NCI-H82 treated with DMSO at 0.1 percent for 48 hours (cell line): ENCODE data around the gene SNCAIP.

ENCODE experiments used
- DNase-seq: peaks from one replicate; lab custom pipeline; 2025; ENCODE audit not compliant: unreplicated experiment; lab: John Stamatoyannopoulos, UW

SNCAIP gene

DNA sequence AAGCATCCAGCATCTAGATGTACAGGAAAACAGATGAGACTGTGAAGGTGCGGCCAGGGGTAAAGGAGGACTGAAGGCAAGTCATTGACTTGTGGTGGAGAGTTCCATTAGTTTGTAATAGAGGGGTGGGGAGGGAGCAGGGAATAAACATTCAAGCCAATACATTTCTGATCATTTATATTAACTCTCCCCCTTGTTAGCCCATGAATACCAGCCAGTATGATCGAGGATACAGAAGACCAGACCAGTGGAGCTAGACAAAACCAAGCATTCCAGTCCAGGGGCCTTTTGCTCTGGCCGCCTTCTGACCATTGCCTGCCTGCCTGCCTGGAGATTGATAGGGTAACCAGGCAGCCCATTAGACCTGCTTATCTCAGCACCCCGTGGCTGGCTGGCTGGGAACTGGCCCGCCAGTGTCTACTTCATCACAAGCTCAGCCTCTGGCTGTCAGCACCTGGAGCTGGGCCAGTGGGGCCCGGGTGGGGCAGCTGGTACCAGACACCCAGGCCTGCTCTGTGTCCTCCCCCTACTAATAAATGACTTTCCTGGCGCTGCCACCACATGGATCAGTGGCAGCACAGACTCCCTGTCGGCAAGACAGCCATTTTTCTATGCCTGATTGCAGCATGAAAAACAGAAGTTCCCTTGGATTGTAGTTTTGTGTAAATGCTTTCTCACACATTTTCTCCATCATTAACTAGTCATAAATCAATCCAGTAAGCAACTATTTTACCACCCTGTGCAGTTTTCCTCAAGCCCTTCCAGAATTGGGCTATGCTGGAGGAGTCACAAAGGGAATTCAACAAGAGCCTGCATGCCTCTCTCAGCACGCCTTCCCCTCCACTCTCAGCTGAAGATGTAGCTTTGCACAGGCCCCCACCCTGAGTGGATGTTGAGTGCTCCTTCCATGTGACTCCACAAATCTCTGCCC lies 181.3 kb downstream of the SNCAIP start:
- no peak for DNase-seq

DNA sequence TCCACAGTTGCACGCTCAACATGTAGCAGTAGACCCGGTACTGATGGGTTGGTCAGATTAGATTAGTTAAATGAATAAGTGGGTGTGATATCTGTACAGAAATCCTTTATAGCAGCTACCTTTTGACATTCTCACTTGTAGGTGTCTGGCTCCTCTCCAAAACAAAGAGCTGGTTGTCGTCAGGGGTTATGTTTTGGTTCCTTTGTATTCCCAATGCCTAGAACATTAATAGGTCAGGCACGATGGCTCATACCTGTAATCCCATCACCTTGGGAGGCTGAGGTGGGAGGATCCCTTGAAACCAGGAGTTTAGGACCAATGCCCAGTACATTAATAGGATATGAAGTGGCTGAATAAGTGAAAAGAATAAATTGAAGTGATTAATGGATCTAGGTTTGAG lies 182.1 kb downstream of the SNCAIP start:
- no peak for DNase-seq

DNA sequence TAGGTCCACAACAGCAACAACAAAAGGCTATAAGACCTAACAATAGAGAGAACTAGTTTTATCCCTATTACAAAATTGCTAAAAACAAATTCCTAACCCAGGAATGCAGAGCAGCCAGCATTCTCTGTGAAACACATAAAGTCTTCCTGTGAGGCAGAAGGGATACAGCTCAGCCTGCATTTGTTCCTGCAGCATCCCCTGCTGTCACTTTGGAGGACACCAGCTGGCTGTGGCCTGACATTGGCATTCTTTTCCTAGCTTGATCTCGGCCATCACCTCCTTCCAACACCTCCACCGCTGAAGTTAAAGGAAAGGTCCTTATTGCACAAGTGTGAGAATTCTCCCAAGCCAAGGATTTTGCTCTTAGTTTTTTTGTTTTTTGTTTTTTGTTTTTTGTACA lies 186.1 kb downstream of the SNCAIP start:
- DNase-seq, result no peak

DNA sequence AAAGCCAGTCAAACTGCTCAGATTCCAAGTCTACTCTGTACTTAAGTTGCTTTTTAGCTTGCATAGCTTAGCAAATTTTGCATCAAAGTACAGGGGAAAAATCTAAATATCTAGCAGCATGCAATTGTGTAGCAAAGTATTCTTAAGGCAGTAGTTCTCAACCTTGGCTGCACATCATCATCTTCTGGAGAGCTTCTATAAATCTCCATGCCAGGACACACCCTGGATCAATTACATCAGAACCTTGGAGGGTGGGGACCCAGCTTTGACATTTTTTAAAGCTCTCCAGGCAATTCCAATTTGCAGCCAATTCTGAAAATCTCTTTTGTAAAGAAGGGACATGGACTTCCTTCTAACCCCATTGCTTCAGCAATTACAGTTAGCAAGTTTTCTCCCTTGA lies 187.5 kb downstream of the SNCAIP start:
- DNase-seq, result no peak

DNA sequence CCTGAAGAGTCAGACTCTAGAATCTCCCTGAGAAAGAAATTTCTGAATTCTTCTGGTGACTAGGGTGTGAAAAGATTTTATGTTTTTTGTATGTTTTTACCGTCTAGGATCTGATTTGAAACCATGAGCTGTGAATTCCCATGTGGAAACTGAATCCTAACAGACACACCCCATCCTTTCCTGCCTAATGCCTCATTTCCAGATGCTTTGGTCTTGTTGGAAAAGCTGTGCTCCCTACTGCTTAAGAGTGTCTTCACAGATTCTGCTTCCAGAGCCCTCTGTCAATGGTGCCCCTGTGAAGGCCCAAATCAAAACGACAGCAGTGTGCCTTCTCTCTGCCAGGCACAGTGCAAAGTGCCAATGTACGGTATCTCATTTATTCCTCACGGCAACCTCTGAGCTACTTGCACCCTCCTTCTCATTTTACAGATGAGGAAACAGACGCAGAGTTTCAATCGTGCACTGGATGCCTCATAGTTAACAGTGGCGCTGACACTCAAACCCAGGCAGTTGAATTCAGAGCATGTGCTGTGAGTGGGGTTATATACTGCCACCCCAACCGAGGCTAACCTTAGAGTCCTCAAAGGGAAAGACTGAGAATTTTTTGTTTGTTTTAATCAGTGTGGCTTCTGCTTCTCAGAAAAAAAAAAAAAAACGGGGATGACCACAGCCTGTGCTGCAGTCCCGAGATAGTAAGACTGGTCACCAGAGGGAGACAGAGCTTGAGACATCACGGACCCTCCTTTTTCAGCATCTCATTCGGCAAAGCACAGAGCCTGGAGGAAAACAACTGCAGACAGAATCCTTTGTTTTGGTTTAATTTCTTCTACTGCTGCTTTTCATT lies 188.4 kb downstream of the SNCAIP start:
- DNase-seq, result peak; percentile 10

DNA sequence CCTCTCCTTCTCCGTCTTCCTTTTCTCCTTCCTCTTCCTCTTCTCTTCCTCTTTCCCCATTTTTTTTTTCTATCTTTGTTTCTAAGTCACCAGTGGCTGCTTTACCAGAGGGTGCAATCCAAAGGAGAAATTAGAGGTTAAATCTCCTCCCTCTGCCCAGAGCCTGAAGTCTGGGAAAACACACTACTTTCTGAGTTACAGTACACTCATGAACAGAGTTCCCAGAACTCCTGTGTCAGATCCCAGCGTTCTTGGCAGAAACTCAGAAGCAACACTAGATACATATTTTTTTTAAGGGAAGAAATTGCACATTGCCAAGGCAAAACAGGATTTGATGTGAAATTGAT lies 189.0 kb downstream of the SNCAIP start:
- DNase-seq, result no peak

DNA sequence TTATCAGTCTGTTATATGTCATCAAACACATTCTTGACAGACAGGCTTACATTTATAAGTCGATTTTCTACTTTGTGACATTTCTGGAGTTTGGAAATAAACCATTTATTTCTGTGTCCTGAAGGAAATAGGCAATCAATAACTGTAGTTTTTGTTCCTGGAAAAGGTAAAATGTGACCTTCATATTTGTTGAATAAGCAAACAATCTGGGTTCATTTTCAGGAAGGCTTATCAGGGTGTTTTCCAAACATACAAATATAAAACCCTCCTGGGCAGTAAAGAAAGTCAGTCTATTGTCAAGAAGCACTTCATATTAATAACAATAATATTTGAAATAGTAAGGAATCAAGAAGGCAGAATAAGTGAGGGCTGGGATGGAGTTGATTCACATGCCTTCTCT lies 195.0 kb downstream of the SNCAIP start:
- DNase-seq, result no peak

DNA sequence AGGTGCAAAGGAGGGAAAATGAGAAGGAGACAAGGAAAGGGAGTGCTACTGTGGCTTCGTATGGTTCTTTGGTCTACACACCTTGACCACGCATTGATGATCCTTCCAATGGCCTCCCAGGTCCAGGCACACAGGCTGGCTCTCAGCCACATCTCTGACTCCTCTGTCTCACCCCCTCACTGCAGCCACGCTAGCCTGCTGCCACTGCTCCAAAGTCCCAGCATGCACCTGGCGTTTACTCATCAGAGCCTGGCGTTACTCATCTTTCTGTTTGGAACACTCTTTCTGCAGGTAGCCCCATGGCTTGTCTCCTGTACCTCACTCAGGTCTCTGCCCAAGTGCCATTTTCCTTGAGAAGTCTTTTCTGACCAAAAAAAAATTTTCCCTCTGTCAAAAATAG lies 195.5 kb downstream of the SNCAIP start:
- DNase-seq, result no peak

DNA sequence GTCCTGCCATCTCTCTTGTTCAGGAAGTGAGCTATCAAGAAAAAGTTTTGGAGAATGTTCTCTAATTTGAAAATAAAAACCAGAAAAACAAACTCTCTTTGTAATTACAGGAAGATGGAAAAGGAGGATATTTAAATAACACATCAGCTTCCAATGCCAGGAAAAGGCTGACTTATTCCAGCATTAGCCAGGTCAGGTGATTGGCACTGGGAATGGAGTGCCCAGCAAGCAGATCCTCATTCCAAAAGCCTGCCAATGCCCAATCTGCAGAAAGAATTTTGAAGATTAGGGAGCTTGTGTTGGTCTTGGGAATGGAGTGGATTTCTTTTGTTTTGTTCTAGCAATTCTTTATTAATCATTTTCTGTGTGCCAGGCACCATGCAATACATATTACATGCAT lies 196.6 kb downstream of the SNCAIP start:
- DNase-seq, result no peak
